Activated CD4-positive, alpha-beta T cell treated with anti-CD3 and anti-CD28 coated beads, Interleukin-2, amount 10 ng/mL, durations not matched to agents 7 days and 5 days (primary cell): ENCODE results near the gene SLAMF9. TPM values are rescaled to one million over a fixed set of nuclear protein-coding genes. Genes with fewer than 3 reads are reported as not detected.
A peak's percentile ranks its signal among the peaks of the same experiment; 100 is the strongest.

Experiments used
- CTCF ChIA-PET: fragments of 350-600 bp; sonication (Branson Sonifier 250); formaldehyde crosslinking; loops from one replicate; lab custom pipeline; 2021; ENCODE audit warnings: antibody characterized with exemption; lab: Charles Lee
- POLR2A ChIA-PET: fragments of 350-600 bp; sonication (Branson Sonifier 250); formaldehyde crosslinking; loops from one replicate; lab custom pipeline; 2021; ENCODE audit warnings: antibody characterized with exemption; lab: Charles Lee
- DNase-seq: peaks from one replicate; pipeline ENCODE4 v3.0.0-alpha.2; 2020
- H3K27ac Mint-ChIP-seq: one replicate; pipeline ENCODE4 v1.8.0; 2021; ENCODE audit warnings: mild to moderate bottlenecking, moderate library complexity, mixed read lengths
- H3K27me3 Mint-ChIP-seq: one replicate; pipeline ENCODE4 v1.8.0; 2021; ENCODE audit warnings: mixed read lengths
- H3K36me3 Mint-ChIP-seq: one replicate; pipeline ENCODE4 v1.8.0; 2021; ENCODE audit warnings: low read depth, mixed read lengths
- H3K4me1 Mint-ChIP-seq: one replicate; pipeline ENCODE4 v1.8.0; 2021; ENCODE audit warnings: mixed read lengths
- H3K4me3 Mint-ChIP-seq: one replicate; pipeline ENCODE4 v1.8.0; 2021; ENCODE audit warnings: mild to moderate bottlenecking, moderate library complexity, mixed read lengths
- H3K9me3 Mint-ChIP-seq: one replicate; pipeline ENCODE4 v1.8.0; 2021; ENCODE audit warnings: mixed read lengths
- total RNA-seq, 2 experiments: library from RNA; stranded (reverse); gene quantifications; one replicate each; pipeline ENCODE4 v1.2.3, GENCODE V29; 2021

SLAMF9 gene
- total RNA-seq, 2 experiments from 2014 or later, result not detected

DNA sequence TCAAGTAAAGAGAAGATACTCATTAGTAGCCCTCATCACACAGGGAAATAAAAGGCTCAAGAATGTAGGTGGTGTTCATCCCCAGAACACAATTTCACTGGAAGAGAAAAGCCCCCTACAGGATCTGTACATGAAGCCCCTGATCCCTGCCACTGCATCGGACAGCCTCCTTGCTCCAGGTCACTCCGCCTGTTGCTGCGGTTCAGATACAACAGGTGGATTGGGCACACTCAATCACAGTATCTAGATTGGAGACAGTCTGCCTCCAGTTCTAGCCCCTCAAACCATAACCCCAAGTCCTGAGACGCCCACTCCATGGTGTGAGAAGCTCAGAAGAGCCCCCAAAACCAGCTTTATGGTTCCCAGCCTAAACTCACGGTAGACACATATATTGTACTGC is 1.1 kb downstream of the SLAMF9 start:
- ChIA-PET POLR2A (interaction anchor here (0.6 kb wide), 1 partner anchor 154 kb away, joined by 3 read pairs; no protein-coding TSS in a partner anchor), CTCF (no interaction called here)
- Mint-ChIP-seq H3K27ac (no peak overlapping the region), H3K4me3 (no peak overlapping the region), H3K4me1 (no peaks in the 10 kb centered on the region), H3K36me3 (no peaks in the 10 kb centered on the region), H3K27me3 (peaks cover 28% of the 10 kb centered on the region), H3K9me3 (no peaks in the 10 kb centered on the region)
- DNase-seq, result no peak

DNA sequence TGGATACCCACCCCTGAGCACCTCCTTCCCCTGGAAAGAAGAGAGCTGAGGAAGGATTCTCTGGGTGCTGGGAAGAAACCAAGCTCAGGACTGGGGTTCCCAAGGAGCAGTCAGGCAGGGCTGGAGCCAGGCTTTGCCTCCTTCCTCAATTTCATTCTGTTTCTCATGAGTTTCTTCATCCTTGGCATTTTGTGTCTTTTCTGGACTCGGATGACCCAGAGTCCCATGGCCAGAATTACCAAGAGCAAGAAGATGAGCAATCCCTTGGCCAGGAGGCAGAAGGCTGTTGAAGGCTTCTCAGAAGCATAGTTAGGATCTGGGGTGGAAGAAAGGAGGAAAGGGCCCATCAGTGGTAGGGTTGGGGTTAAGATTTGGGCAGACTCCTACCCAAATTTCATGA is 2.5 kb downstream of the SLAMF9 start:
- no peaks in the 10 kb centered on the region for H3K9me3 Mint-ChIP-seq
- ChIA-PET POLR2A (no interaction called here), CTCF (interaction anchor here (1.4 kb wide), 1 partner anchor 153 kb away, joined by 4 read pairs; no protein-coding TSS in a partner anchor)
- H3K27me3 Mint-ChIP-seq, result peaks cover 37% of the 10 kb centered on the region
- no peak overlapping the region for H3K4me3 Mint-ChIP-seq
- H3K4me1 Mint-ChIP-seq, result no peaks in the 10 kb centered on the region
- no peak overlapping the region for H3K27ac Mint-ChIP-seq
- H3K36me3 Mint-ChIP-seq, result no peaks in the 10 kb centered on the region
- DNase-seq, result no peak

DNA sequence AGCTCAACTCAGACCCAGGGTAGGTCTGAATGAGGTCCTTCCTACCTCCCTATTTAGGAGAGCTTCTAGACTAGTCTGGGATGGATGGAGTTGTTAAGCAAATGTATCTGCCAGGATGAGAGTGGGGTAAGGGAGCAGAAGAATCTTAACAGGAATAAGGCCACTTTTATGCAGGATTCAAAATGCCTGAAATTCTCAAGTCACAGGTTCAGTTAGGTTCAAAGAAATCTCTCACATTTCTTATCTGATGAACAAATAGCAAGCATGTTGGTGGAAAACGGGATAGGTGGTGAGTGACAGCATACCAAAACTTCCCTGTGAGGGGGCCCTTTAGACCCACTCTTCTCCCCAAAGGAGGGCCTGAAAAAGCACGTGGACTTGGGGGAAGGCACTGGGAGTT is 3.0 kb downstream of the SLAMF9 start:
- Mint-ChIP-seq H3K27ac (no peak overlapping the region), H3K9me3 (no peaks in the 10 kb centered on the region), H3K27me3 (peaks cover 43% of the 10 kb centered on the region), H3K36me3 (no peaks in the 10 kb centered on the region), H3K4me3 (no peak overlapping the region), H3K4me1 (peaks cover 2% of the 10 kb centered on the region)
- POLR2A ChIA-PET, result no interaction called here
- DNase-seq, result no peak
- CTCF ChIA-PET, result interaction anchor here (1.3 to 1.4 kb wide), 2 partner anchors 10 to 153 kb away, joined by 3 to 4 read pairs; no protein-coding TSS in a partner anchor

DNA sequence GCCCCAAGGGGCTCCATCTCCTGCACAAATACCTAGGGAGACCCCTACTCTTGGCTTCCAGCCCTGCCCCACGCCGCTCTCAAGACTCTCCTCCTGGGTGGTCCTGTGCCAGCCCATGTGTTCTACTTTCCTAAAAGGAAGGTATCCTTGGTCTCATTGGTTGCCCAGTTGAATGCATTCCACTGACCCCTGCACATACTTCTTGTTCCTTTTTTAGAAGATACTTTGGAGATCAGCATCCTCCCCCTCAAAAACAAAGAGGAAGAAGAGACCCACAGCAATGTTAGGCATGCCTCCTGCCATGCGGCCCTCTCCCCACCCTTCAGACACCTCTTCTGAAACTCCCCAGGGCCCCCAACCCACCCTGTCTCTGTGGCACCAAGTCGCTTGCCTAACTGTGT is 4.1 kb downstream of the SLAMF9 start:
- ChIA-PET POLR2A (no interaction called here), CTCF (interaction anchor here (1.3 kb wide), 1 partner anchor 9 kb away, joined by 3 read pairs; no protein-coding TSS in a partner anchor)
- no peak overlapping the region for H3K27ac Mint-ChIP-seq

DNA sequence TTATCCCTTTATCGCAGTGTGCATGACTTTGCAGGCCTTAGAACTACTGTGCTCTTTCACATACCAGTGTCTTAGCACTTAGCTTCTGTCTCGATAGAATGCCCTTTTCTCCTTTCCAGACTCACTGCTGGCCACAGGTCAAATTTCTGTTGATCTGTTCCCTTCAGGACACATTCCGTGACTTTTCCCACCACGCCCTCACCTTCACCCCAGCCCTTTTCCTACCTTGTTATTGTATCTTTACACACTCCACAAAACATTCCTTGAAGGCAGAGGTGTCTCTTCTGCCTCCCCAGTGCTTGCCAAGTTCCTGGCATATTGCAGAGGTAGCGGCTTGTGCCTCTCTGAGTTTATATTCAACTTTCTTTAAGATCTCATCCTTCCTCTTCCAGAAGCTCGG is 4.9 kb downstream of the SLAMF9 start:
- ChIA-PET CTCF (no interaction called here), POLR2A (no interaction called here)
- no peaks in the 10 kb centered on the region for H3K36me3 Mint-ChIP-seq
- H3K27ac Mint-ChIP-seq, result no peak overlapping the region
- no peak overlapping the region for H3K4me3 Mint-ChIP-seq
- no peak for DNase-seq
- H3K4me1 Mint-ChIP-seq, result peaks cover 12% of the 10 kb centered on the region
- peaks cover 51% of the 10 kb centered on the region for H3K27me3 Mint-ChIP-seq
- no peaks in the 10 kb centered on the region for H3K9me3 Mint-ChIP-seq

More for the DNA sequence above, 4.1 kb downstream of the SLAMF9 start:
- H3K36me3 Mint-ChIP-seq, result no peaks in the 10 kb centered on the region
- peaks cover 46% of the 10 kb centered on the region for H3K27me3 Mint-ChIP-seq
- H3K9me3 Mint-ChIP-seq, result no peaks in the 10 kb centered on the region
- H3K4me1 Mint-ChIP-seq, result peaks cover 8% of the 10 kb centered on the region
- DNase-seq, result no peak
- no peak overlapping the region for H3K4me3 Mint-ChIP-seq

DNA sequence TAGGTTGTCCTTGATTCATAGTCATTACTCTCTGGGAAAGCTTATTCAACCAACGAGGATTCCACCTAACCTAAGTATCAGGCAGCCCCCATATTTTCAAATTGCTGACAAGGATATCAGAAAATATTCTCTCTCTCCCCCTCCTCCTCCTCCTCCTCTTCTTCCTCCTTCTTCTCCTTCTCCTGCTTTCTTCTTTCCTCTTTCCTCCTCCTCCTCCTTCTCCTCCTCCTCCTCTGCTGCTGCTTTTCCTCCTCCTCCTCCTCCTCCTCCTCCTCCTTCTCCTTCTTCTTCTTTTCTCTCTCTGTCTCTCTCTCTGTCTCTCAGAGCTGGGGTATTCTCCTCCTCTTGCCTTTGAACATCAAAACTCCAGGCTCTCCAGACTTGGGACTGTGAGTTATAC is 6.1 kb downstream of the SLAMF9 start:
- H3K36me3 Mint-ChIP-seq, result no peaks in the 10 kb centered on the region
- peaks cover 57% of the 10 kb centered on the region for H3K27me3 Mint-ChIP-seq
- peaks cover 12% of the 10 kb centered on the region for H3K4me1 Mint-ChIP-seq
- ChIA-PET POLR2A (no interaction called here), CTCF (interaction anchor here (0.6 kb wide), 1 partner anchor 433 kb away, joined by 3 read pairs; no protein-coding TSS in a partner anchor)
- DNase-seq, result no peak
- H3K9me3 Mint-ChIP-seq, result no peaks in the 10 kb centered on the region
- H3K4me3 Mint-ChIP-seq, result no peak overlapping the region
- no peak overlapping the region for H3K27ac Mint-ChIP-seq

DNA sequence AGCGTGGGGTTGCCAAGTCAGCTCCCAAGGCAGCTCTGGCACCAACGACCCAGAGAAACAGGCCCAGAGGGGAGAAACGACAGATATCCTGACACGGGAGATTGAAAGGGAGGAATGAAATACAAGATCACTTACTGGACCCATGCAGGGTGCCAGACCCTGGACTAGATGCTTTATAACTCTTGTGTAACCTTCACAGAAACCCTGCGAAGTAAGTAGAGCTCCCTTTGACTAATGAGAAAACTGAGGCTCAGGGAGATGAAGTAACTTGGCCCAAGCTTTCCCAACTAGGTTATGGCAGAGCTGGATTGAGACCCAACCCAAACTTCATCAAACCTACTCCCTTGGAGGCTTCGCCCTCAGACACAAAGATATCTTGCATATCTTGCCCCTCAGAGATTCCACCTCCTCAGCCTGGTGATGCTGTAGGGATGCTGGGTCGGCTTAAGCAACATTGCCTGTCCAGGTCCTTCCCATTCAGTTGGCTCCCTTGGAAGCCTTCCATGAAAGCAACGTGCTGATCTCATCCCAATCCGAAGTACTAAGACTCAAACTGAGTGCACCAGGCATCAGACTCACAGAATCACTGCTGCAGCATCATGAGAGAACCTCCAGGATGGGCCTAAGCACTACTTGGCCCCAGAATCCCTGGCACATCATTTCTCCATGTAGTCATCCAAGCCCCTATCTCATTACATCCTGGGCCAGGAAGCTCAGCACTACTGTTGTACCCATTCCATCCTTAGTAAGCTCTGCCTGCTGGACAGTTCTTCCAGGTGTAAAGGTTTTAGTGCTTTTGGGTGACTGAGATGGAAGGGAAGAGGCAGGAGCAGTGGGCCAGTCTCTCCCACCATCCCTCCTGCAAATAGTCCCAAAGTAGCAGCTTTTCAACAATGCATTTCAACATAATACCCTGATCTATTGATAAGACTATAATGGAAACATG is 7.5 kb downstream of the SLAMF9 start:
- Mint-ChIP-seq H3K9me3 (no peaks in the 10 kb centered on the region), H3K27ac (no peak overlapping the region), H3K27me3 (peaks cover 59% of the 10 kb centered on the region), H3K36me3 (no peaks in the 10 kb centered on the region), H3K4me3 (peak overlapping the region; percentile 15), H3K4me1 (peaks cover 12% of the 10 kb centered on the region)
- CTCF ChIA-PET, result interaction anchor here (0.6 to 2.2 kb wide), 5 partner anchors 11 to 162 kb away, joined by 3 to 8 read pairs (median 4); partner anchors contain the start of gene TAGLN2
- no peak for DNase-seq
- POLR2A ChIA-PET, result no interaction called here

DNA sequence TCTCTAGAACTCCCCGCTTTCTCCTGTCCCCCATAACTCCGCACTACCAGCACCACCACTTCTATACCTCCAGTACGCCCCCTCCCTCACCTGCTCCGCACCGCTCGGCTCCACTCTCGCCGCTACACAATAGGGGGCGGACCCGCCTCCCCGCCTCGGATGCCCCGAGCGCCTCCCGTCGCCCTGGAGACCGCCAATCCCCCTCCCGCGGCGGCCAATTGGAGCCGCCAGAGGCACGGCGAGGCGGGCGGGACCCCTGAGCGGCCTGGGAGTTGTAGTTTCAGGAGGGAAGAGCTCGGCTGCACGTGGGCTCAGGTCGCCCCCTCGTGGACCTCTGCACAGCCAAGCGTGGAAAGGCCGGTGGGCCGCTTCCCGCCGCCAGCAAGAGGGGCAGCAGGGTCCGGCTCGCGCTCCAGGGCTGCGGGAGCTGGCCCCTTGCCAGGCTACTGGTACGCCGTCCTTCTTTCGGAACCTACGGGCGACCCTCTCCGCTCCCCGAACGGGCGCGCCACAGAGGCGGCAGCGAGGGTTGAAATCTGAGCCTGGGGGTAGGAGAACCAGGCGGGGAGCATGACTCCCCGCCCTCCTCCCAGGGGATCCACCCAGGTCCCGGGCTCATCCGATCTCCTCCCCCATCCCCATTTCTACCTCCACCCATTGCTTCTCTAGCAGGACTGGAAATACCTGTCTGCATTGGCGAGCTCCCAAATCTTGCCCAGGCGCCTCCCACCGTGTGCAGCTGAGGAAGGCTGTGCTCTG is 8.4 kb downstream of the SLAMF9 start, which contains the start of gene IGSF9:
Gene IGSF9 (minus strand): TSS at position 131 of the 759 bp plus-strand sequence. CDS start 2,159 bp downstream, outside the sequence.
- peak within 1 kb of the TSS; percentile 15 for H3K4me3 Mint-ChIP-seq
- ChIA-PET CTCF (interaction anchor here (0.6 to 2.2 kb wide), 5 partner anchors 10 to 163 kb away, joined by 3 to 8 read pairs (median 4); partner anchors contain the start of gene TAGLN2), POLR2A (no interaction called here)
- H3K27ac Mint-ChIP-seq, result no peak within 1 kb of the TSS
- DNase-seq, result peak; percentile 58
- no peaks in the 10 kb centered on the region for H3K36me3 Mint-ChIP-seq
- H3K4me1 Mint-ChIP-seq, result peaks cover 12% of the 10 kb centered on the region
- no peaks in the 10 kb centered on the region for H3K9me3 Mint-ChIP-seq
- peaks cover 56% of the 10 kb centered on the region for H3K27me3 Mint-ChIP-seq

DNA sequence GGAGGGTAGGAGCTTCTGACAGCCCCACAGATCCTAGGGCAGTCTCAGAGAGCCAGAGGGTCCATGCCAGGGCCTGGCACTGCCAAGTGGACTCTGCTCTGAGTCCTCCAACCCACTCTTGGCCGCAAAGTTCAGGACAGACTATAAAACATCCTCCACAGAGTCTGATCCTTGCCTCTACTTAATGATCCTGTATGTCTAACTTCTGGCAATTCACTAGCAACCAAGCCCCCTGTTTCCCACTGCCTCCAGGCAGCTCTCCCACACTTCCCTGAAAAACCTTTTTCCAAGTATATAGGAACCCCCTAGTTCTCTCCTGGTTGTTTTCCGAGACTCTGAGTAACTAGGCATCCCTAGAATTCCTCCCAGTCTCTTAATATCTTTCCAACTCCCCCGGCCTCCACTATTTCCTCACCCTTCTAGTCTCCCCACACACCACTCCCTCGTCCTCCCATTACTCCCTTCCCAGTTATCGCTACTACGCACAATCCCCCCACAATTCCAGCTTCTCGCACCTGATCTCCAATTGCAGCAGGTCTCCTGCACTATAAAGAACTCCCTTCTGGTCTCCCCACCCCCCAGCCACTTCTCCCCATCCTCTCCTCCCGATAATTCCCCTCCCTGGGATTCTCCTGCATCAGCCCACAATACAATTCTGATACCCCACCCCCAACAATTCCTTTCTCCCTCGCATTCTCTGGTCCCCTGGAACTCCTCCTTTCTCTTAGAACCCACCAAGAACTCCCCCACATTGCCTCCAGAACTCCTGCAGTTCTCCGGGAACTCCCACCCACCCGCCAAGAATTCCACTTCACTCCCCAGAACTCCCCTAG is 9.2 kb downstream of the SLAMF9 start:
- CTCF ChIA-PET, result interaction anchor here (0.8 to 2.2 kb wide), 4 partner anchors 9 to 22 kb away, joined by 4 to 8 read pairs (median 4); partner anchors contain the start of gene TAGLN2
- no peaks in the 10 kb centered on the region for H3K9me3 Mint-ChIP-seq
- no peak overlapping the region for H3K27ac Mint-ChIP-seq
- peaks cover 56% of the 10 kb centered on the region for H3K27me3 Mint-ChIP-seq
- H3K4me3 Mint-ChIP-seq, result peak overlapping the region; percentile 15
- POLR2A ChIA-PET, result no interaction called here
- no peaks in the 10 kb centered on the region for H3K36me3 Mint-ChIP-seq
- DNase-seq, result no peak
- H3K4me1 Mint-ChIP-seq, result peaks cover 12% of the 10 kb centered on the region

DNA sequence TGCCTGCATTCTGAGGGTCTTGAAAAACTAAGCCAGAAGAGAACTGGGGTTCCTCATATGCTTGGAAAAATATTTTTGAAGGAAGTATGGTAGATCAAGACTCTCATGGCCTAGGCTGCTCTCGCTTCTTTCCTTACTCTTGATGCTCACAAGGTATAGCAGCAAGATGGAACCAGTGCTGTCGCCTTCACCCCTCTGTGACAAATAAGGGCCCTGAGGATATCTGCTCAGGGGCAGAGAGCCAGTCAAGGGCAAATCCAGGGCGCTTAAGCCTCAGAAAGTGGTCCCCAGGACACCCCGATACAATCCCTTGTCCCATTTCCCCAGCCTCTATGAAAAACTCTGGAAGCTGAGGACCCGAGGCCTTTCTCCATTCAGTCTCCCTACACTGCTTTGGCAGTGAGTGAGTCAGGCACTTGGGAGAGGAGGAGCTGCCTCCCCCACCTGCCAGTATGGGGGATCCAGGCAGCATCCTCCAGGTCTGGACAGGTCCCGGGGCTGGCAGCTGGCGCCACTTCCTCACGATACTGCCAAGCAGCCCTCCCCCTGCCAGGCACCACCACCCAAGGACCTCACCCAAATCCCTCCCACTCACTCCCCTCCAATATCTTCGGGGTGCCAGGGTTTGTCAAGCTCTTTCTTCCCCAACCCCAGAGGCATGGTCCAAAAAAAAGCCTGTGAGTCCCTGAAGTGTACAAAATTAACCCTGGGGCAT is 10.0 kb downstream of the SLAMF9 start:
- DNase-seq, result no peak
- H3K4me3 Mint-ChIP-seq, result no peak overlapping the region
- no peaks in the 10 kb centered on the region for H3K36me3 Mint-ChIP-seq
- H3K27ac Mint-ChIP-seq, result no peak overlapping the region
- H3K27me3 Mint-ChIP-seq, result peaks cover 60% of the 10 kb centered on the region
- ChIA-PET CTCF (interaction anchor here (0.8 to 1.3 kb wide), 3 partner anchors 14 to 143 kb away, joined by 3 to 4 read pairs (median 3); no protein-coding TSS in a partner anchor), POLR2A (no interaction called here)
- H3K9me3 Mint-ChIP-seq, result no peaks in the 10 kb centered on the region
- H3K4me1 Mint-ChIP-seq, result peaks cover 12% of the 10 kb centered on the region

DNA sequence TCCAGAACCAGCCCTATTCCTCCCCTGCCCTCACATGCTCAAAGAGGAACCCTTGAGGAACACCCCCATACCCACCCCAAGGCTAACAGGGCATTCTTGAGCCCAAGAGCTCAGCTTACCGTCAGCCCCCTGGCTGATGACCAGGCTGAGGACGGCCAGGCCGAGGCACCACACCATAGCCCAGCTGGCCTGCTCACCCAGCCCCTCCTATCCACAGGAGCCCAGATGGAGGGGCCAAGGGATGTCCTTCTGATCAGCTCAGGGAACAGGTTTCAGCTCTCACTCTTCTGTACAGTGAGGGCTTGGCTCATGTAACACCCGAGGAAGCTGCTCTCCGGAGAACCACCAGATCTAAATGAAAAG is 10.8 kb downstream of the SLAMF9 start:
- DNase-seq, result no peak
- Mint-ChIP-seq H3K36me3 (no peaks in the 10 kb centered on the region), H3K4me3 (no peak overlapping the region), H3K9me3 (no peaks in the 10 kb centered on the region), H3K27me3 (peaks cover 64% of the 10 kb centered on the region), H3K4me1 (peaks cover 19% of the 10 kb centered on the region), H3K27ac (no peak overlapping the region)
- POLR2A ChIA-PET, result no interaction called here
- CTCF ChIA-PET, result interaction anchor here (0.5 to 1.3 kb wide), 3 partner anchors 21 to 144 kb away, joined by 3 to 4 read pairs (median 3); no protein-coding TSS in a partner anchor
